K562 (cell line): ENCODE measurements around the gene RBP7. TPM values are rescaled to one million over a fixed set of nuclear protein-coding genes. Genes with fewer than 3 reads are reported as not detected.
"Not testable (repeated sequence)": the region's sequence is repeated elsewhere in the genome, so short reads cannot be mapped to it uniquely, and the experiment has no call there.

Source experiments
- ATAC-seq: fragments of 200-7000 bp; cut with Tn5 transposase; 3 replicates; pipeline ENCODE4 v1.9.1; 2020; ENCODE audit warnings: moderate library complexity
- BruUV-seq: library from RNA; stranded (reverse); fragments of 400-500 nt; replicated peaks from 2 replicates; lab custom pipeline; 2021; lab: Mats Ljungman, UMichigan
- CTCF ChIA-PET: fragments of 300-600 bp; formaldehyde crosslinking; extraction: SDS; loops from one replicate; lab custom pipeline; 2021; ENCODE audit warnings: low intra/inter-chr PET ratio; lab: Yijun Ruan, JAX
- POLR2A ChIA-PET: fragments of 300-600, 350-650 bp; sonication (Branson Sonifier 250); formaldehyde crosslinking; extraction: SDS; loops from one replicate; lab custom pipeline; 2021; ENCODE audit warnings: antibody characterized with exemption, inconsistent platforms; lab: Yijun Ruan, JAX
- DNase-seq, 4 experiments: peaks; one replicate each; pipeline versions ENCODE4 v3.0.0 to v3.0.0-alpha.2; 2011 to 2018; ENCODE audit warnings: low spot score in 3 of 4, mixed read lengths in 3 of 4; ENCODE audit errors: extremely low read depth in 1 of 4
- FAIRE-seq: peaks from 2 replicates; lab custom pipeline; 2011; peaks lifted over from hg19 to GRCh38; lab: Jason Lieb, UNC
- H2AFZ ChIP-seq: 2 replicates; pipeline ENCODE4 v1.6.0; 2011; ENCODE audit warnings: low read depth, low read length, control low read depth, inconsistent platforms
- H3K27ac ChIP-seq: fragments of 200-600 bp; 3 replicates; pipeline ENCODE4 v1.8.0; 2011; ENCODE audit warnings: low read depth, mild to moderate bottlenecking, control low read depth, inconsistent platforms, low read length, moderate library complexity, mixed read lengths; ENCODE audit errors: extremely low read depth
- H3K27me3 ChIP-seq, 2 experiments: fragments of 300-600 bp in 1 of 2; 2 replicates in 1 of 2; 3 replicates in 1 of 2; pipeline versions ENCODE4 v1.6.0 to v1.8.0; 2011; ENCODE audit warnings: inconsistent platforms in 2 of 2, low read length in 2 of 2, mild to moderate bottlenecking in 1 of 2, mixed read lengths in 1 of 2, moderate library complexity in 1 of 2; ENCODE audit not compliant: control insufficient read depth in 2 of 2, insufficient read depth in 2 of 2
- H3K36me3 ChIP-seq: fragments of 300-600 bp; 3 replicates; pipeline ENCODE4 v1.8.0; 2011; ENCODE audit warnings: mild to moderate bottlenecking, low read length, inconsistent platforms; ENCODE audit not compliant: control insufficient read depth, insufficient read depth
- H3K4me1 ChIP-seq, 2 experiments: fragments of 200-600 bp in 1 of 2; replicated peaks in 1 of 2; 2 replicates in 1 of 2; 3 replicates in 1 of 2; pipeline versions ENCODE4 v1.5.1 to v1.8.0; 2011; ENCODE audit warnings: inconsistent platforms in 2 of 2, low read length in 2 of 2, mild to moderate bottlenecking in 1 of 2, mixed read lengths in 1 of 2, moderate library complexity in 1 of 2; ENCODE audit not compliant: control insufficient read depth in 2 of 2, insufficient read depth in 2 of 2
- H3K4me2 ChIP-seq: 2 replicates; pipeline ENCODE4 v1.6.1; 2011; ENCODE audit warnings: low read length, control low read depth, inconsistent platforms, mixed read lengths; ENCODE audit not compliant: insufficient read depth
- H3K4me3 ChIP-seq: fragments of 200-600 bp; sonication (generic), shearing (Covaris generic); 2 replicates; pipeline ENCODE4 v1.5.1; 2016; ENCODE audit warnings: control low read depth, inconsistent platforms
- H3K79me2 ChIP-seq: fragments of 200-600 bp; 3 replicates; pipeline ENCODE4 v1.8.0; 2011; ENCODE audit warnings: low read length, inconsistent platforms; ENCODE audit not compliant: control insufficient read depth, insufficient read depth
- H3K9ac ChIP-seq, 2 experiments: 2 replicates each; pipeline versions ENCODE4 v1.6.0 to v1.6.1; 2011; ENCODE audit warnings: low read depth in 2 of 2, low read length in 2 of 2, control low read depth in 1 of 2, inconsistent platforms in 1 of 2, mild to moderate bottlenecking in 1 of 2, mixed read lengths in 1 of 2; ENCODE audit not compliant: insufficient read depth in 1 of 2
- H3K9me1 ChIP-seq: one replicate; pipeline ENCODE4 v1.6.0; 2011; ENCODE audit warnings: inconsistent platforms, mild to moderate bottlenecking, low read length, moderate library complexity; ENCODE audit not compliant: control insufficient read depth, insufficient read depth
- H3K9me3 ChIP-seq: replicated peaks from 2 replicates; pipeline ENCODE4 v1.5.1; 2011; ENCODE audit warnings: low read depth, low read length, inconsistent platforms; ENCODE audit not compliant: control insufficient read depth, insufficient read depth
- H4K20me1 ChIP-seq: replicated peaks from 2 replicates; pipeline ENCODE4 v1.6.1; 2011; ENCODE audit warnings: low read length, inconsistent platforms, mixed read lengths; ENCODE audit not compliant: control insufficient read depth, insufficient read depth
- ADNP ChIP-seq: fragments of 200-800 bp; sonication (Bioruptor generic); IDR thresholded peaks from 2 replicates; pipeline ENCODE4 v1.6.1; 2016; ENCODE audit warnings: missing genetic modification characterization, missing compliant biosample characterization
- ARID2 ChIP-seq: fragments of 450-650 bp; IDR thresholded peaks from 2 replicates; pipeline ENCODE4 v1.6.1; 2017; ENCODE audit warnings: antibody characterized with exemption, mild to moderate bottlenecking
- CCAR2 ChIP-seq: fragments of 200-400 bp; formaldehyde crosslinking; IDR thresholded peaks from 2 replicates; pipeline ENCODE4 v1.6.1; 2017; ENCODE audit warnings: mild to moderate bottlenecking, low read depth, low read length
- CTBP1 ChIP-seq: fragments of 450-650 bp; IDR thresholded peaks from 2 replicates; pipeline ENCODE4 v1.6.1; 2016; ENCODE audit warnings: borderline replicate concordance
- ELF1 ChIP-seq: fragments of 200-800 bp; sonication (Bioruptor generic); IDR thresholded peaks from 2 replicates; pipeline ENCODE4 v1.6.1; 2016; ENCODE audit warnings: missing genetic modification characterization, missing compliant biosample characterization
- L3MBTL2 ChIP-seq: fragments of 450-650 bp; IDR thresholded peaks from 2 replicates; pipeline ENCODE4 v1.6.1; 2016; ENCODE audit warnings: mild to moderate bottlenecking, moderate library complexity
- NFE2 ChIP-seq: IDR thresholded peaks from 2 replicates; pipeline ENCODE4 v1.6.1; 2014; ENCODE audit warnings: antibody characterized with exemption, low read depth
- NFE2L1 ChIP-seq: fragments of 450-650 bp; IDR thresholded peaks from 2 replicates; pipeline ENCODE4 v1.6.1; 2016; ENCODE audit warnings: missing genetic modification characterization, low read depth, mild to moderate bottlenecking, missing compliant biosample characterization, moderate library complexity, borderline replicate concordance
- PHB ChIP-seq: fragments of 250-450 bp; sonication (Bioruptor Pico); IDR thresholded peaks from 2 replicates; pipeline ENCODE4 v1.5.0; 2021
- POLR2B ChIP-seq: fragments of 450-650 bp; IDR thresholded peaks from 2 replicates; pipeline ENCODE4 v1.6.1; 2018; ENCODE audit warnings: low read depth; ENCODE audit not compliant: partially characterized antibody
- POLR3A ChIP-seq: IDR thresholded peaks from 2 replicates; pipeline ENCODE4 v1.6.1; 2011; ENCODE audit warnings: borderline replicate concordance, mild to moderate bottlenecking, moderate library complexity; ENCODE audit not compliant: insufficient read length, insufficient read depth; ENCODE audit errors: extremely low read depth
- RBBP5 ChIP-seq: fragments of 200-600 bp; sonication (generic); IDR thresholded peaks from 2 replicates; pipeline ENCODE4 v1.6.1; 2012; ENCODE audit warnings: borderline replicate concordance, mild to moderate bottlenecking, low read length, control low read depth, inconsistent platforms; ENCODE audit not compliant: insufficient read depth, poor library complexity, severe bottlenecking
- SPI1 ChIP-seq: IDR thresholded peaks from 2 replicates; pipeline ENCODE4 v1.6.1; 2011; ENCODE audit warnings: low read depth, low read length, control low read depth, borderline replicate concordance
- SREBF1 ChIP-seq: fragments of 150-350 bp; IDR thresholded peaks from 2 replicates; pipeline ENCODE4 v1.6.1; 2014; ENCODE audit warnings: antibody characterized with exemption, low read depth, low read length, borderline replicate concordance
- STAT5B ChIP-seq: fragments of 250-450 bp; sonication (Bioruptor Pico); IDR thresholded peaks from 2 replicates; pipeline ENCODE4 v1.8.0; 2021; ENCODE audit warnings: mild to moderate bottlenecking, inconsistent platforms
- TAL1 ChIP-seq: fragments of 450-650 bp; IDR thresholded peaks from 2 replicates; pipeline ENCODE4 v1.6.1; 2016; ENCODE audit warnings: mild to moderate bottlenecking
- ZNF551 ChIP-seq: fragments of 250-450 bp; sonication (Bioruptor Pico); IDR thresholded peaks from 2 replicates; pipeline ENCODE4 v1.5.0; 2021; ENCODE audit warnings: mild to moderate bottlenecking, moderate library complexity
- WGBS: fragments of 100-300 bp; shearing (Covaris generic); methylation state at CpG from one replicate; pipeline ENCODE4 v1.1.6; 2016; ENCODE audit warnings: low coverage, mixed read lengths; ENCODE audit not compliant: insufficient coverage; ENCODE audit errors: missing lambda C conversion rate; 5-methylcytosine and 5-hydroxymethylcytosine counted together
- in situ Hi-C: fragments of 300-500 bp; cut with MboI; formaldehyde crosslinking; loops from 4 replicates; pipeline ENCODE4 v1.15.0; 2018; ENCODE audit warnings: inconsistent platforms, mixed read lengths
- intact Hi-C: fragments of 100-400 bp; cut with micrococcal nuclease; formaldehyde crosslinking; loops from 2 replicates; pipeline ENCODE4 v1.14.2; 2022
- polyA plus RNA-seq, 8 experiments: library from polyadenylated mRNA; depleted of rRNA in 4 of 8; stranded (reverse) in 5 of 8; unstranded in 3 of 8; fragments of >200 nt; fragmentation: Nextera tagmentation in 2 of 8; fragmentation: Illumina TruSeq in 1 of 8; extraction: Ambion mirVana in 2 of 8; extraction: Trizol in 1 of 8; gene quantifications; 2 replicates each; pipeline versions ENCODE4 v1.2.1 to v1.2.3, GENCODE V29; 2011 to 2014; ENCODE audit warnings: inconsistent platforms in 1 of 8, missing spikeins in 1 of 8
- total RNA-seq, 7 experiments: library from RNA; depleted of rRNA in 6 of 7; stranded (reverse); fragments of >200 nt in 6 of 7; fragmentation: Illumina TruSeq in 2 of 7; extraction: Trizol in 2 of 7; gene quantifications; 2 replicates each; pipeline versions ENCODE4 v1.2.1 to v1.2.3, GENCODE V29; 2011 to 2021; ENCODE audit warnings: low replicate concordance in 1 of 7
- TF ChIP-seq, protein P1 (sequence below): IDR thresholded peaks from 3 replicates; pipeline ENCODE4 v1.6.1; 2011; ENCODE audit warnings: borderline replicate concordance, mild to moderate bottlenecking; ENCODE audit not compliant: insufficient read length, insufficient read depth

The RBP7 gene
- total and polyA plus RNA-seq, 9 of the 15 experiments (the other 6 are each of a cell fraction or from before 2014, with no cell fraction given), result not detected

GRCh38 chr1:10021992-10022391 lies 25.0 kb downstream of the RBP7 start:
- WGBS, result 39% methylated on average over 4 of the region's 4 CpGs
- BruUV-seq, DNase-seq, H3K79me2 ChIP-seq, FAIRE-seq, intact Hi-C loops, H3K9ac ChIP-seq, H3K27me3 ChIP-seq, H3K4me3 ChIP-seq, H3K9me3 ChIP-seq, H3K4me2 ChIP-seq, H2AFZ ChIP-seq, H3K4me1 ChIP-seq, ATAC-seq, in situ Hi-C loops, H3K36me3 ChIP-seq, H3K27ac ChIP-seq, CTCF ChIA-PET, H3K9me1 ChIP-seq, H4K20me1 ChIP-seq: not testable (repeated sequence)
- POLR2A ChIA-PET, result interaction anchor here (0.6 to 0.9 kb wide), 2 partner anchors 16 to 78 kb away, joined by 3 read pairs; partner anchors contain the start of gene NMNAT1

DNA sequence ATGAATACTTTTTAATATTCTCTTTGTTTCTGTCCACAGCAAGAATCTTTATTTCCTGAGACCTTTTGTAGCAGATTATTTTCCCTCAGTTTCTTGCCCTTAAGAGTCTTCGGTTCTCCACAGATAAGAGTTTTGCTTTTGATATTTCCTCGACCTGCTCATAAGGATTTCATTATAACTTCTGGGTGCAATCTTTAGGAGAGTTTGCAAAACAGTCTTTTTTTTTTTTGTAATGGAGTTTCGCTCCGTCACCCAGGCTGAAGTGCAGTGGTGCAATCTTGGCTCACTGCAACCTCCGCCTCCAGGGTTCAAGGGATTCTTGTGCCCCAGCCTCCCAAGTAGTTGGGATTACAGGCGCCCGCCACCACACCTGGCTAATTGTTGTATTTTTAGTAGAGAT lies 25.6 kb downstream of the RBP7 start:
- Histone ChIP-seq H4K20me1 (no peaks in the 10 kb centered on the region), H3K4me2 (no peak overlapping the region), H3K9ac (no peak overlapping the region), H3K9me1 (no peaks in the 10 kb centered on the region), H3K9me3 (no peaks in the 10 kb centered on the region; the same call in 1 of the 2 replicates), H3K79me2 (no peaks in the 10 kb centered on the region), H2AFZ (no peak overlapping the region), H3K36me3 (no peaks in the 10 kb centered on the region), H3K27ac (no peak overlapping the region), H3K4me1 (no peaks in the 10 kb centered on the region), H3K27me3 (no peaks in the 10 kb centered on the region), H3K4me3 (no peak overlapping the region)
- intact Hi-C loops (no loop called here), in situ Hi-C loops (no loop called here)
- ATAC-seq (no peak), FAIRE-seq (no peak), DNase-seq (no peak)
- no TSS peak for BruUV-seq
- CTCF ChIA-PET, result no interaction called here
- WGBS, result 64% methylated on average over 7 of the region's 7 CpGs
- POLR2A ChIA-PET, result interaction anchor here (0.9 kb wide), 1 partner anchor 79 kb away, joined by 3 read pairs; the partner anchor contains the start of gene NMNAT1
- TF ChIP-seq ZNF551 (CRISPR knock-in tag), result no peak
- no peak for TF ChIP-seq STAT5B (CRISPR knock-in tag)
- TF ChIP-seq CCAR2, result no peak
- no peak for TF ChIP-seq NFE2
- TF ChIP-seq CTBP1, result no peak
- TF ChIP-seq SPI1, result no peak
- TF ChIP-seq ARID2, result no peak
- TF ChIP-seq NFE2L1 (tag), result no peak
- TF ChIP-seq, protein P1, sequence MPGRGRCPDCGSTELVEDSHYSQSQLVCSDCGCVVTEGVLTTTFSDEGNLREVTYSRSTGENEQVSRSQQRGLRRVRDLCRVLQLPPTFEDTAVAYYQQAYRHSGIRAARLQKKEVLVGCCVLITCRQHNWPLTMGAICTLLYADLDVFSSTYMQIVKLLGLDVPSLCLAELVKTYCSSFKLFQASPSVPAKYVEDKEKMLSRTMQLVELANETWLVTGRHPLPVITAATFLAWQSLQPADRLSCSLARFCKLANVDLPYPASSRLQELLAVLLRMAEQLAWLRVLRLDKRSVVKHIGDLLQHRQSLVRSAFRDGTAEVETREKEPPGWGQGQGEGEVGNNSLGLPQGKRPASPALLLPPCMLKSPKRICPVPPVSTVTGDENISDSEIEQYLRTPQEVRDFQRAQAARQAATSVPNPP, result no peak
- no peak for TF ChIP-seq PHB (CRISPR knock-in tag)
- TF ChIP-seq TAL1, result no peak
- TF ChIP-seq POLR3A, result no peak
- no peak for TF ChIP-seq POLR2B
- no peak for TF ChIP-seq ELF1 (tag)
- TF ChIP-seq ADNP (tag), result no peak
- TF ChIP-seq RBBP5, result no peak
- TF ChIP-seq SREBF1, result no peak
- TF ChIP-seq L3MBTL2, result no peak
